Stimulated activated CD8-positive, alpha-beta memory T cell treated with anti-CD3 and anti-CD28 coated beads, Interleukin-4, amount 100 ng/mL, for 48 hours (primary cell): Measurements from ENCODE around the gene FBXO11.
"Not testable (repeated sequence)": the region's sequence is repeated elsewhere in the genome, so short reads cannot be mapped to it uniquely, and the experiment has no call there.

Experiments used
- DNase-seq: peaks from one replicate; pipeline ENCODE4 v3.0.0-alpha.2; 2020

The FBXO11 gene

GRCh38 chr2:47897883-47898731 is 8.2 kb downstream of the FBXO11 start:
- no peak for DNase-seq

DNA sequence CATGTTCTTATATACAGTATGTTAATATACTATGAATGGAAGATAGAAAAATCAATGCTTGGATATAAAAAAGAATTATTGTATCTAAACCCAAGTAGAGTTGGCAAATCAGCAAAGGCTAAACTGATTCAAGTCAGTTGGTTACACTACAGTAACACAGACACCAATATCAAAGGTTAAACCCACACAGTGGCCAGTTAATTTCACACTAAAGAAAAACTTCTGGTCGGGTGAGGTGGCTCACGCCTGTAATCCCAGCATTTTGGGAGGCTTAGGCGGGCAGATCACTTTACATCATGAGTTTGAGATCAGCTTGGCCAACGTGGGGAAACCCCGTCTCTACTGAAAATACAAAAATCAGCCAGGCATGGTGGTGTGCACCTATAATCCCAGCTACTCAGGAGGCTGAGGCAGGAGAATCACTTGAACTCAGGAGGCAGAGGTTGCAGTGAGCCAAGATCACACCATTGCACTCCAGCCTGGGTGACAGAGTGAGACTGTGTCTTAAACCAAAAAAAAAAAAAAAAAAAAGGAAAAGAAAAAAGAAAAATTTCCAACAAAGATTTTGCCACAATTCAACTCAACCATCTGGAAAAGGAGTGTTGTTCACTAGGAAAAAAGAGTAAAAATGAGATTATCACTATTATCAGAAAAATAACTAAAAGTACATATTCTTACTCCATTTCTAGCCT is 9.0 kb downstream of the FBXO11 start:
- not testable (repeated sequence) for DNase-seq

GRCh38 chr2:47896450-47896968 is 9.8 kb downstream of the FBXO11 start:
- DNase-seq: no peak

GRCh38 chr2:47893771-47894170 is 12.5 kb downstream of the FBXO11 start:
- DNase-seq: no peak

DNA sequence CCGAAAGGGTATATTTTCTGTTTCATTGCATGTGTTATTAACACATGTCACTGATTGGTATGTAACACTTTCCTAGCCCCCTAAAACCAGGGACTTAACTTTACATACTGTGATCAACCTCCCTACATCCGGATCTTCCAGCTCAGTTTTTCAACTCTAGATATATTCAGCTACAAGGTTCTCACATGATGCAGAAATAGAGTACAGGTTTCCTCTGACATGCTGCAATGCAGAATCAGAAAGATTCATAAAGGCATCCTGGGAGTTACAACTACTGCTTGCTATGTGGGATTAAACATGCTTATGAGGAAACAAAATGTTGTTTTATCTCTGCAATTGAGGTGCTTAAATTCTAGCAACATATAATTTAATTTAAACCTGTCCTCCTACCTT is 14.0 kb downstream of the FBXO11 start:
- DNase-seq: no peak

DNA sequence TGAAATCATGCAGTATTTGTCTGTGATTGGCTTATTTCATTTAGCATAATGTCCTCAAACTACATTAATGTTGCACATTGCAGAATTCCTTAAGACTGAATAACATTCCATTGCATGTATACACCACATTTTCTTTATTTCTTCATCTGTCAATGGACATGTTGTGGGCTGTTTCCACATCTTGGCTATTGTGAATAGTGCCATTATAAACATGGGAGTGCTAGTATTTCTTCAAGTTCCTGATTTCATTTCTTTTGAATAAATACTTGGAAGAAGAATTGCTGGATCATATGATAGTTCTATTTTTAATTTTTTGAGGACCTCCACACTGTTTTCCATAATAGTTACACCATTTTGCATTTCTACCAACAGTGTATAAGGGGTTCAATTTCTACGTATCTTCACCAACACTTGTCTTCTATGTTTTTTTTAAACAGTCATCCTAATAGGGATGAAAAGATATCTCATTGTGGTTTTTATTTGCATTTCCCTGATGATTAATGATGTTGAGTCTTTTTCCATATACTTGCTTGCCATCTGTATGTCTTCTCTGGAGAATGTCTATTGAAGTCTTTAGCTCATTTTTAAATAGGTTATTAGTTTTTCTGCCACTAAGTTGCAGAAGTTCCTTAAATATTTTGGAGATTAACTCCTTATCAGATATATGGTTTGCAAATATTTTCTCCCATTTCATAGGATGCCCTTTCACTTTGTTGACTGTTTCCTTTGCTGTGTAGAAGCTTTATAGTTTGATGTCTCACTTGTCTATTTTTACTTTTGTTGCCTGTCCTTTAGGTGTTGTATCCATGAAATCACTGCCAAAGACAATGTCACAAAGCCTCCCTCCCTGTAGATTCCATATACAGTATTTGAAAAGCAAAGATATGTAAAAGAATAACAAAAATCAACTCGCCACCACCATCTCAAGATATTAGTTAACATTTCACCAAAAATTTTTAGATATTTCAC is 14.6 kb downstream of the FBXO11 start:
- no peak for DNase-seq

GRCh38 chr2:47890711-47891368 is 15.5 kb downstream of the FBXO11 start:
- DNase-seq: no peak

DNA sequence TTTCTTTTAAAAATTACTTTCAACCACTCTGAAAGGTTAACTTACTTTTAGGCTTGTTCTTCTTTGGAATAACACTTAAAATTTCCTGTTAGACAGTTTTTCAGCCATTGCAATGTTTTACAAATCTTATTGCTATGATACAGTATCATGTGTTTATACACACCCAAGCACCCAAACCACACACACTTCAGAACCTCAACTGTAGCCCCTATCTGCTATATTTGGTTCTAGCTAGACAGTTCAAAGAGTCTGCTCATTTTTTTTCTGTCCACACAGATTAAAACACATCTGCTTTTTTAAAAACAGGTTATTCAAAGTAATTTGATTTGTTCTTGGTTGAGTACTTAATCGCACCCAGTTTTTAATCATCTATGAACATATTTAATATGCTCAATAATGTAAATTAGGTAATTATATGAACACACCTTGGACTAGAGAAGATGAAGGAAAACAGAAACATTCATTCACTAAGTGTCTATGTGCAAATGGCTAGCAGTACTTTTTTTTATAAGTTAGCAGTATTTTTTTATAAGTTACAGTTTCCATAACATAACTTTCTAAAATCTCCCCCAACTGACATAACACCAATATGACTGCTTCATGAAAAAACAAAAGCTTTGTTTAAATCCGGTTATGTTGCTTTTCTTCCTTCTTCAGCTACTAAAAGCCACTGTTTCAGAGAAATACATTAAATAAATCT is 17.6 kb downstream of the FBXO11 start:
- no peak for DNase-seq

- no peak for DNase-seq
These were observed 29.4 kb downstream of the FBXO11 start for GRCh38 chr2:47876912-47877311.

DNA sequence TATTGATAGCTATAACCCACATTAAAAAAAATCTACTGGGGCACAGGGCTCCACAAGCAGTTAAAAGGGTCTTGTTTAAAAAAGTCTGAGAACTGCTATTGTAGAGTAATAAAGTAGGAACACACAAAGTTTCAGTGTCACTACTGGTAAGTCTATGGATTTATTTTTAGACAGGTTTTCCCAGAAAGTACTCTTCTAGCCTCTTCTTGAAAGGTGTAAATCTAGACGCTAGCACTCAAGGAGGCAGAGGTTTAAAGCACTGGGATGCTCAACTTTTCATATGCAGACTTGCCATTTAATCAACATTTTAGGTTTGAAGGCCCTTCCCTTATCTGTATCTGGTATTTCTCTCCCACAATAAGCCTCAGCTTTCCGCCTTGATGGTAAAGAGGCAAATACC is 33.4 kb downstream of the FBXO11 start:
- no peak for DNase-seq

- DNase-seq: no peak
These were observed 35.4 kb downstream of the FBXO11 start for GRCh38 chr2:47870641-47871540.

- no peak for DNase-seq
These were observed 36.3 kb downstream of the FBXO11 start for GRCh38 chr2:47869859-47870595.

DNA sequence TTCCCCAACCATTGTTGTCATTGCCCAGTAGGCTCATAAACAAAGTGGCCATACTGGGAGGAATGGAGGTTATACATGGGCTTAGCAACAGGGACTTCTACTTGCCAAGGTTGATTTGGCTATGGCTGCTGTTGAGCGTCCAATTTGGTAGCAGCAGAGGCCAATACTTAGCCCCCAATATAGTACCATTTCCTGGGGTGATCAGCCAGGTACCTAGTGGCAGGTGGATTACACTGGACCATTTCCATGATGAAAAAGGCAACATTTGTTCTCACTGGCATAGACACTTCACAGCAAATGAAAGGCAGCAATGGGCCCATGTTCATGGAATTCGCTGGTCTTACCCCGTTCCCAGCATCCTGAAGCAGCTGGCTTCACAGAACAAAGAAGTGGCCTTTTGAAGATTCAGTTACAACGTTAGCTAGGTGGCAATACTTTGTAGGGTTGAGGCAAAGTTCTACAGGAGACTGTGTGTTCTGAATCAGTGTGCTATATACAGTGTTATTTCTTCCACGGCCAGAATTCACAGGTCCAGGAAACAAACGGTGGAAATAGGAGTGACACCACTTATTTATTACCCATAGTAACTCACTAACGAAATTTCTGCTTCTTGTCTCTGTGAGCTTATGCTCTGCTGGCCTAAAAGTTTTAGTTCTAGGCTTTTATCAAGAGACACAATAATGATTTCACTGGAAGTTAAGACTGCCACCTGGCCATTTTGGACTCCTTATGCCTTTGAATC is 37.5 kb downstream of the FBXO11 start:
- no peak for DNase-seq

DNA sequence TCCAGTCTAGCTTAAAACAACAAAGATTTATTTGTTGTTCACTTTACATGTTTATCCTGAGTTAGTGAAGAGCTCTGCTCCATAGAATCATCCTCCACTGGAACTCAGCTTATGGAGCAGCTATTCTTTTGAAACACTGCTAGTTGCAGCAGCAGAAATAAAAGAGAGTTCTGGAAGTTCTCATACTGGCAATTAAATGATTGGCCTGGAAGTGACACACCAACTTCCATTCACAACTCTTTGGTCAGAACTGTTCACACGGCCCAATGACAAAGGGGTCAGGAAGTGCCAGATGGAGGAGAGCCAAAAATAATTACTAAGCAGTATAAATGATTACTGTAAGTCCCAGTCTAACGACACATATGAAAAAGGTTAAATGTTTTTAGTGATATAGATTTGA is 39.1 kb downstream of the FBXO11 start:
- DNase-seq: no peak

DNA sequence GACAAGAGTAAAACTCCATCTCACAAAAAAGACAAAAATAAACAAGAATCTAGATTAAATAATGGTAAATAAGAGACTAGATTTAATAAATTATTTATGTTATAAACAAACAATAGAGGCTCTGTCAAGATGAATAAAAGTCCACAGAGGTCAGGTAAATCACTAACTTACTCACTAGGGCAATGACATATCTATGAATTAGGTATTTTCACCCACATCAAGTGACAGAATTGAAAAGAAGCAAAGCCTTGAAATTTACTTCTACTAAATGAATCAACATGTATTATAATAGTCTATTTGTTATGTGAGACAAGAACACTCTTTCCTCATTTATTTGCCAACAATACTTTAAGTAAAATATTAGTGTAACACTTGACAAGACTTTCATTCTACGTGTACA is 41.7 kb downstream of the FBXO11 start:
- DNase-seq: no peak

GRCh38 chr2:47862949-47863348 is 43.3 kb downstream of the FBXO11 start:
- DNase-seq: no peak

DNA sequence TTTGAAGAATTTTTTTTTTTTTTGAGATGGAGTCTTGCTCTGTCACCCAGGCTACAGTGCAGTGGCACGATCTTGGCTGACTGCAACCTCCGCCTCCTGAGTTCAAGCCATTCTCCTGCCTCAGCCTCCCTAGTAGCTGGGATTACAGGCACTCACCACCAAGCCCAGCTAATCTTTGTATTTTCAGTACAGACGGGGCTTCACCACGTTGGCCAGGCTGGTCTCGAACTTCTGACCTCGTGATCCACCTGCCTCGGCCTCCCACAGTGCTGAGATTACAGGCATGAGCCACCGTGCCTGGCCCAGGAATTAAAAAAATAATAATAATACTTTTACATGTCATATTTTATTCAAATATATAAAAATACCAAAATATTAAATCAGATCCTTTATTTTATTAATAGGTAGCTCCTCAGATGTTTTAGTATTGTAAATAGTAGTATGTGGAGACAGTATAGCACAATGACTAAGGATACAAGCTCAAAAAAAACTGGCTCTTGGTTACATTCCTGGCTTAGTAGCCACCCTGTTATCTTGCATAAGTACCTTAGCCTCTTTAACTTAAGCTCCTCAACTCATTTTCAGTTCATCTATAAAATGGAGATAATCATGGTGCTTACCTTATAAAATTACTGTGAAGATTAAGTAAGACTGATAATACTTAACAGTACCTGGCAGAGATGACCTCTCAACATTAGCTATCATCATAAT is 53.1 kb downstream of the FBXO11 start:
- DNase-seq: not testable (repeated sequence)

DNA sequence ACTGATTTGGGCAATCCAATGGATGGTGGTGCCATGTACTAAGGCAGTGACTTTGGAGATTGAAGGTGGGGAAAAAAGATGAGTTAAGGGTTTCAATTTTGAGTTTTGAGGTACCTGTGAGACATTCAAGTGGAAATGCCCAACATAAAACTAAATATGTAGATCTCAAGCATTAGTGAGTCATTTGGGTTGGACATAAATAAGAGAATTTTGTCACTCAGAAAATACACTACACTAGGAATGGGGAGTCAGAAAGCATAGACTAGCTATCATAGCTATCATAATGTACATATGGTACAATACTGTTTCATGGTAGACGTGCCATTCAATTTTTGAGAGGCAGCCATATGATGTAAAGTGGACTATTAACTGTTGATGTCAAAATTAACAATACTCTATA is 56.1 kb downstream of the FBXO11 start:
- DNase-seq: no peak

DNA sequence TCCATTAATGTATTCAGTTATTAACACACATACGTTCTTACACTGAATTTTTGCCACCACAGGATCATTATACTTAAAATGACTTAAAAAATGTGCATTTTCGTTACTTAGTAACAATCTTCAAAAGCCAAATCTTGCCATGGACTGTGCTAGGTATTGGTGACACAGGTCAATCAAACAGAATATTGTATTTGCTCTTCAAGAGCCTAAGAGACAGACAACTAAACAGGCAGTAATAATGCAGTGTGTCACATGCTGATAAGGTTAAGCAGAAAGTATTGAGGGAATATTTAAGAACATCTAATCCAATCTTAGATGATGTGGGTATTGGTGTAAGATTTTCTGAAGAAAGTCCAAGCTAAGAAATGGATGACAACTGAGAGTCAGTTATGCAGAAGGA is 56.9 kb downstream of the FBXO11 start:
- no peak for DNase-seq
